HCT116 (cell line): Measurements from ENCODE around the gene WNT16. TPM values are rescaled to one million over a fixed set of nuclear protein-coding genes. Genes with fewer than 3 reads are reported as not detected.

Experiments
- ATAC-seq: fragments of 200-7000 bp; cut with Tn5 transposase; 2 replicates; pipeline ENCODE4 v1.9.1; 2020; ENCODE audit warnings: mild to moderate bottlenecking, moderate library complexity
- BruUV-seq: library from RNA; stranded (reverse); fragments of 400-500 nt; replicated peaks from 2 replicates; lab custom pipeline; 2021; lab: Mats Ljungman, UMichigan
- CTCF ChIA-PET: fragments of 300-600 bp; sonication (Branson Sonifier 250); formaldehyde crosslinking; loops from one replicate; lab custom pipeline; 2021; ENCODE audit warnings: antibody characterized with exemption; lab: Charles Lee
- POLR2A ChIA-PET: fragments of 300-600, 350-600 bp; sonication (Branson Sonifier 250); formaldehyde crosslinking; loops from one replicate; lab custom pipeline; 2021; ENCODE audit warnings: antibody characterized with exemption; lab: Charles Lee
- RAD21 ChIA-PET, 2 experiments: fragments of 300-600 bp; sonication (Branson Sonifier 250); formaldehyde crosslinking; loops; one replicate each; lab custom pipeline; 2023; ENCODE audit warnings: low total read pairs in 2 of 2; ENCODE audit not compliant: uncharacterized antibody in 2 of 2, unreplicated experiment in 2 of 2, low non-redundant PET in 1 of 2; lab: Charles Lee
- DNase-seq: peaks from one replicate; pipeline ENCODE4 v3.0.0-alpha.2; 2010; ENCODE audit warnings: low read depth, low spot score
- H2AFZ ChIP-seq: fragments of 200-600 bp; shearing (Covaris generic), sonication (generic); 2 replicates; pipeline ENCODE4 v1.6.1; 2017; ENCODE audit warnings: low read depth, mixed run types, mixed read lengths, antibody characterized with exemption, low read length; ENCODE audit not compliant: poor library complexity, severe bottlenecking
- H3K27ac ChIP-seq: 2 replicates; pipeline ENCODE4 v1.5.1; 2012; ENCODE audit warnings: low read depth, low read length
- H3K27me3 ChIP-seq: fragments of 200-600 bp; sonication (generic); 2 replicates; pipeline ENCODE4 v1.6.1; 2016; ENCODE audit warnings: mixed run types, low read length, mixed read lengths; ENCODE audit not compliant: insufficient read depth
- H3K36me3 ChIP-seq, 2 experiments: fragments of 200-500 bp in 1 of 2; fragments of 200-600 bp in 1 of 2; sonication (Bioruptor generic) in 1 of 2; sonication (generic) in 1 of 2; 2 replicates each; pipeline versions ENCODE4 v1.5.1 to v1.6.1; 2014 to 2016; ENCODE audit warnings: low read length in 2 of 2, inconsistent platforms in 1 of 2, mixed read lengths in 1 of 2, mixed run types in 1 of 2; ENCODE audit not compliant: insufficient read depth in 2 of 2, control insufficient read depth in 1 of 2
- H3K4me1 ChIP-seq, 2 experiments: fragments of 200-600 bp in 1 of 2; sonication (generic) in 1 of 2; 2 replicates each; pipeline versions ENCODE4 v1.5.1 to v1.6.1; 2012 to 2017; ENCODE audit warnings: low read length in 2 of 2, inconsistent platforms in 1 of 2, mild to moderate bottlenecking in 1 of 2, mixed read lengths in 1 of 2, mixed run types in 1 of 2, moderate library complexity in 1 of 2; ENCODE audit not compliant: insufficient read depth in 2 of 2, control insufficient read depth in 1 of 2
- H3K4me2 ChIP-seq: fragments of 200-600 bp; sonication (generic); 2 replicates; pipeline ENCODE4 v1.6.1; 2017; ENCODE audit warnings: mixed run types, low read length, mixed read lengths
- H3K4me3 ChIP-seq, 2 experiments: fragments of 200-600 bp in 1 of 2; sonication (generic) in 1 of 2; replicated peaks in 1 of 2; 2 replicates each; pipeline ENCODE4 v1.5.1; 2011 to 2016; ENCODE audit warnings: low read length in 2 of 2, control low read depth in 1 of 2, low read depth in 1 of 2, mild to moderate bottlenecking in 1 of 2, mixed read lengths in 1 of 2, mixed run types in 1 of 2
- H3K79me2 ChIP-seq: fragments of 200-600 bp; sonication (generic); 2 replicates; pipeline ENCODE4 v1.6.1; 2017; ENCODE audit warnings: mild to moderate bottlenecking, mixed run types, low read length, moderate library complexity, mixed read lengths; ENCODE audit not compliant: insufficient read depth
- H3K9ac ChIP-seq: fragments of 200-600 bp; sonication (generic); 2 replicates; pipeline ENCODE4 v1.6.1; 2016; ENCODE audit warnings: low read length, mixed read lengths
- H3K9me2 ChIP-seq: fragments of 200-600 bp; sonication (generic), shearing (Covaris generic); 2 replicates; pipeline ENCODE4 v1.6.1; 2017; ENCODE audit warnings: mixed run types, mild to moderate bottlenecking, moderate library complexity; ENCODE audit not compliant: insufficient read depth
- H3K9me3 ChIP-seq, 2 experiments: fragments of 200-500 bp in 1 of 2; fragments of 200-600 bp in 1 of 2; sonication (Bioruptor generic) in 1 of 2; sonication (generic) in 1 of 2; 2 replicates each; pipeline ENCODE4 v1.6.1; 2014 to 2017; ENCODE audit warnings: low read length in 2 of 2, mixed read lengths in 2 of 2, inconsistent platforms in 1 of 2, low read depth in 1 of 2, mild to moderate bottlenecking in 1 of 2, mixed run types in 1 of 2, moderate library complexity in 1 of 2; ENCODE audit not compliant: control insufficient read depth in 1 of 2, insufficient read depth in 1 of 2
- H4K20me1 ChIP-seq: fragments of 200-600 bp; sonication (generic), shearing (Covaris generic); 2 replicates; pipeline ENCODE4 v1.6.1; 2017; ENCODE audit warnings: mixed run types, mild to moderate bottlenecking, moderate library complexity; ENCODE audit not compliant: insufficient read depth
- CBX3 ChIP-seq: IDR thresholded peaks from 2 replicates; pipeline ENCODE4 v1.6.1; 2012; ENCODE audit warnings: low read depth
- CEBPB ChIP-seq: IDR thresholded peaks from 2 replicates; pipeline ENCODE4 v1.6.1; 2012; ENCODE audit warnings: low read depth
- CTCF ChIP-seq, 3 experiments: fragments of 200-600 bp in 1 of 3; sonication (generic) in 1 of 3; IDR thresholded peaks in 2 of 3; conservative IDR thresholded peaks in 1 of 3; 2 replicates each; pipeline ENCODE4 v1.5.1; 2012 to 2017; ENCODE audit warnings: low read depth in 2 of 3, low read length in 2 of 3, antibody characterized with exemption in 1 of 3, borderline replicate concordance in 1 of 3, control low read depth in 1 of 3, mild to moderate bottlenecking in 1 of 3, mixed read lengths in 1 of 3, mixed run types in 1 of 3, moderate library complexity in 1 of 3; ENCODE audit not compliant: insufficient read depth in 1 of 3
- EGR1 ChIP-seq: IDR thresholded peaks from 2 replicates; pipeline ENCODE4 v1.6.1; 2012; ENCODE audit warnings: low read depth
- ELF1 ChIP-seq: IDR thresholded peaks from 2 replicates; pipeline ENCODE4 v1.6.1; 2012; ENCODE audit warnings: low read depth, borderline replicate concordance
- EZH2phosphoT487 ChIP-seq: fragments of 200-600 bp; IDR thresholded peaks from 2 replicates; pipeline ENCODE4 v1.6.1; 2018; ENCODE audit warnings: antibody characterized with exemption, borderline replicate concordance
- FOSL1 ChIP-seq: IDR thresholded peaks from 2 replicates; pipeline ENCODE4 v1.6.1; 2012; ENCODE audit warnings: low read depth
- POLR2A ChIP-seq: IDR thresholded peaks from 2 replicates; pipeline ENCODE4 v1.7.0; 2011; ENCODE audit warnings: borderline replicate concordance; ENCODE audit not compliant: insufficient read depth, insufficient read length; ENCODE audit errors: extremely low read depth
- RAD21 ChIP-seq: IDR thresholded peaks from 2 replicates; pipeline ENCODE4 v1.6.1; 2012; ENCODE audit warnings: low read depth, mild to moderate bottlenecking
- SIN3A ChIP-seq: IDR thresholded peaks from 2 replicates; pipeline ENCODE4 v1.6.1; 2012; ENCODE audit warnings: low read depth
- SP1 ChIP-seq: IDR thresholded peaks from 2 replicates; pipeline ENCODE4 v1.6.1; 2012; ENCODE audit warnings: low read depth
- SRF ChIP-seq: IDR thresholded peaks from 2 replicates; pipeline ENCODE4 v1.6.1; 2012; ENCODE audit warnings: low read depth
- TCF7L2 ChIP-seq: IDR thresholded peaks from 2 replicates; pipeline ENCODE4 v1.7.0; 2011; ENCODE audit warnings: borderline replicate concordance, inconsistent platforms; ENCODE audit not compliant: insufficient read depth, insufficient read length; ENCODE audit errors: extremely low read depth
- YY1 ChIP-seq: IDR thresholded peaks from 2 replicates; pipeline ENCODE4 v1.6.1; 2011; ENCODE audit warnings: low read length, low read depth, moderate library complexity, mild to moderate bottlenecking; ENCODE audit not compliant: insufficient replicate concordance; ENCODE audit errors: extremely low read depth
- ZFX ChIP-seq: fragments of 450-650 bp; IDR thresholded peaks from 2 replicates; pipeline ENCODE4 v1.6.1; 2017
- ZNF274 ChIP-seq: fragments of 200-500 bp; sonication (Bioruptor generic); IDR thresholded peaks from 2 replicates; pipeline ENCODE4 v1.6.1; 2014; ENCODE audit warnings: mild to moderate bottlenecking, low read depth, low read length, inconsistent platforms
- intact Hi-C: fragments of 100-400 bp; cut with micrococcal nuclease; formaldehyde crosslinking; loops from 2 replicates; pipeline ENCODE4 v1.10.0; 2022
- total RNA-seq: library from RNA; stranded (reverse); gene quantifications from one replicate; pipeline ENCODE4 v1.2.1, GENCODE V29; 2021; ENCODE audit not compliant: unreplicated experiment
- TF ChIP-seq, protein P1 (sequence below): IDR thresholded peaks from 2 replicates; pipeline ENCODE4 v1.6.1; 2012
- TF ChIP-seq, protein P2 (sequence below): IDR thresholded peaks from 2 replicates; pipeline ENCODE4 v1.6.1; 2012

The WNT16 gene
- total RNA-seq, 1 experiment from 2014 or later: 152 TPM

DNA sequence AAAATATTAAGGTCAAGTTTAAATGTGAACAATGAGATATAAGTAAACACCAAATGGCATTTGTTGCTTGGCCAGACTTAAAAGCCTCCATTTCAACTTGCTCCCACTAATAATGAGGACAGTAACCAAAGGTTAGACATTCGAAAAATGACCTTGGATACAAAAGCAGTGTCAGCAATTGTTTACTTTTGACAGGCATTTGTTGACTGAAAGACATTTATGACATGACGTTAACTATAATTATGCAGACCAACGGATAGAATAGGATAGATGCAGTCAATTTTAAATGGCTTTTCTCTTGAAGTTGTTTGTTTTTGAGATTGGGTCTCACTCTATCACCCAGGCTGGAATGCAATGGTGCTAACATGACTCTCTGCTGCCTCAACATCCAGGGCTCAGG lies 6.3 kb upstream of the WNT16 start:
- no peak for ATAC-seq
- peaks cover 10 to 32% of the 10 kb centered on the region in 2 experiments; a peak in 3 of 4 replicates for H3K4me1 ChIP-seq
- H3K27me3 ChIP-seq: no peaks in the 10 kb centered on the region
- ChIA-PET RAD21 (no interaction called here), POLR2A (no interaction called here), CTCF (no interaction called here)
- no peaks in the 10 kb centered on the region for H3K9me3 ChIP-seq
- no peak overlapping the region for H3K4me2 ChIP-seq
- intact Hi-C loops: no loop called here
- no peak overlapping the region for H3K9ac ChIP-seq
- no peaks in the 10 kb centered on the region for H3K36me3 ChIP-seq
- no peaks in the 10 kb centered on the region for H4K20me1 ChIP-seq
- BruUV-seq: no TSS peak
- H3K4me3 ChIP-seq: no peak overlapping the region
- DNase-seq: no peak
- no peaks in the 10 kb centered on the region for H3K9me2 ChIP-seq
- no peak overlapping the region for H3K27ac ChIP-seq
- H2AFZ ChIP-seq: no peak overlapping the region
- no peaks in the 10 kb centered on the region for H3K79me2 ChIP-seq
- no peak for TF ChIP-seq YY1
- TF ChIP-seq TCF7L2: no peak

GRCh38 chr7:121323515-121324302 lies 5.1 kb upstream of the WNT16 start:
- H2AFZ ChIP-seq: no peak overlapping the region
- no peaks in the 10 kb centered on the region for H3K9me3 ChIP-seq
- H3K4me1 ChIP-seq: peaks cover 20 to 44% of the 10 kb centered on the region in 2 experiments; a peak in 3 of 4 replicates
- ATAC-seq: no peak
- no peak overlapping the region for H3K27ac ChIP-seq
- H3K79me2 ChIP-seq: no peaks in the 10 kb centered on the region; the same call in 1 of the 2 replicates
- no TSS peak for BruUV-seq
- CTCF ChIA-PET: no interaction called here
- POLR2A ChIA-PET: no interaction called here
- RAD21 ChIA-PET: no interaction called here
- no peak for TF ChIP-seq CBX3
- no peak for TF ChIP-seq YY1
- TF ChIP-seq, protein P1, sequence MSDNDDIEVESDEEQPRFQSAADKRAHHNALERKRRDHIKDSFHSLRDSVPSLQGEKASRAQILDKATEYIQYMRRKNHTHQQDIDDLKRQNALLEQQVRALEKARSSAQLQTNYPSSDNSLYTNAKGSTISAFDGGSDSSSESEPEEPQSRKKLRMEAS: no peak
- no peak for TF ChIP-seq ELF1
- TF ChIP-seq POLR2A: no peak
- TF ChIP-seq FOSL1: no peak
- no peak for TF ChIP-seq RAD21
- no peak for TF ChIP-seq SP1
- TF ChIP-seq SIN3A: no peak
- TF ChIP-seq ZFX: no peak
- TF ChIP-seq, protein P2, sequence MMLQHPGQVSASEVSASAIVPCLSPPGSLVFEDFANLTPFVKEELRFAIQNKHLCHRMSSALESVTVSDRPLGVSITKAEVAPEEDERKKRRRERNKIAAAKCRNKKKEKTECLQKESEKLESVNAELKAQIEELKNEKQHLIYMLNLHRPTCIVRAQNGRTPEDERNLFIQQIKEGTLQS: no peak
- TF ChIP-seq CEBPB: no peak
- TF ChIP-seq EZH2phosphoT487: no peak
- no peak for TF ChIP-seq ZNF274
- no peak for TF ChIP-seq EGR1
- TF ChIP-seq SRF: no peak
- no peak for TF ChIP-seq CTCF (IDR thresholded peaks at IDR 0.05 in 2 of 3, conservative IDR thresholded peaks at IDR 0.05 in 1 of 3; ENCODE audit: borderline replicate concordance in 1 of 3, insufficient read depth in 1 of 3, low read depth in 2 of 3, low read length in 2 of 3)
- TF ChIP-seq, all 23 proteins: peak for 0
- H3K27me3 ChIP-seq: no peaks in the 10 kb centered on the region
- no peak overlapping the region for H3K4me3 ChIP-seq
- DNase-seq: no peak
- H3K9ac ChIP-seq: no peak overlapping the region
- H3K36me3 ChIP-seq: no peaks in the 10 kb centered on the region
- intact Hi-C loops: no loop called here
- H4K20me1 ChIP-seq: no peaks in the 10 kb centered on the region
- H3K4me2 ChIP-seq: no peak overlapping the region
- no peaks in the 10 kb centered on the region for H3K9me2 ChIP-seq
